HepG2 (cell line): ENCODE results near the gene JMJD8. TPM values are rescaled to one million over a fixed set of nuclear protein-coding genes. Genes with fewer than 3 reads are reported as not detected.

Experiments used
- ELF4 ChIP-seq: sonication (generic); formaldehyde crosslinking; IDR thresholded peaks from 2 replicates; pipeline ENCODE4 v1.5.0; 2020; ENCODE audit warnings: missing genetic modification reagents, mild to moderate bottlenecking, moderate library complexity, borderline replicate concordance
- ISX ChIP-seq: sonication (generic); formaldehyde crosslinking; conservative IDR thresholded peaks from 2 replicates; pipeline ENCODE4 v1.5.0; 2020; ENCODE audit warnings: missing genetic modification reagents
- JUND ChIP-seq: sonication (generic); formaldehyde crosslinking; IDR thresholded peaks from 2 replicates; pipeline ENCODE4 v1.8.0; 2022; ENCODE audit warnings: mild to moderate bottlenecking, missing genetic modification reagents
- MYC ChIP-seq: sonication (generic); formaldehyde crosslinking; IDR thresholded peaks from 2 replicates; pipeline ENCODE4 v1.9.0; 2021; ENCODE audit warnings: missing genetic modification reagents, borderline replicate concordance
- RFXANK ChIP-seq: IDR thresholded peaks from 2 replicates; pipeline ENCODE4 v1.6.1; 2016
- ZNF292 ChIP-seq: sonication (generic); formaldehyde crosslinking; IDR thresholded peaks from 2 replicates; pipeline ENCODE4 v1.8.1; 2022; ENCODE audit warnings: mild to moderate bottlenecking, low read depth, missing genetic modification reagents, borderline replicate concordance
- ZNF432 ChIP-seq: sonication (generic); formaldehyde crosslinking; IDR thresholded peaks from 2 replicates; pipeline ENCODE4 v1.5.0; 2020; ENCODE audit warnings: missing genetic modification reagents, mild to moderate bottlenecking, borderline replicate concordance
- ZNF546 ChIP-seq: sonication (generic); formaldehyde crosslinking; conservative IDR thresholded peaks from 2 replicates; pipeline ENCODE4 v1.8.1; 2023; ENCODE audit warnings: mild to moderate bottlenecking, missing genetic modification reagents
- ZNF605 ChIP-seq: sonication (generic); formaldehyde crosslinking; IDR thresholded peaks from 2 replicates; pipeline ENCODE4 v1.8.0; 2022; ENCODE audit warnings: mild to moderate bottlenecking, missing genetic modification reagents
- ZNF749 ChIP-seq: sonication (generic); formaldehyde crosslinking; IDR thresholded peaks from 2 replicates; pipeline ENCODE4 v1.8.0; 2022; ENCODE audit warnings: mild to moderate bottlenecking, missing genetic modification reagents, moderate library complexity, borderline replicate concordance
- ZSCAN21 ChIP-seq: sonication (generic); formaldehyde crosslinking; IDR thresholded peaks from 2 replicates; pipeline ENCODE4 v1.8.0; 2022; ENCODE audit warnings: mild to moderate bottlenecking, missing genetic modification reagents, moderate library complexity, borderline replicate concordance
- polyA plus RNA-seq, 8 experiments: library from polyadenylated mRNA; depleted of rRNA in 3 of 8; stranded (reverse) in 7 of 8; unstranded in 1 of 8; fragments of >200 nt; fragmentation: Illumina TruSeq in 4 of 8; extraction: Trizol in 4 of 8; gene quantifications; 2 replicates each; pipeline versions ENCODE4 v1.2.1 to v1.2.3, GENCODE V29; 2011 to 2016; ENCODE audit warnings: low read depth in 4 of 8, missing spikeins in 1 of 8, mixed read lengths in 1 of 8; ENCODE audit not compliant: insufficient read depth in 1 of 8
- total RNA-seq, 5 experiments: library from RNA; depleted of rRNA; stranded (reverse); fragments of >200 nt; fragmentation: Illumina TruSeq; extraction: Trizol; gene quantifications; 2 replicates each; pipeline ENCODE4 v1.2.3, GENCODE V29; 2016; ENCODE audit warnings: low read depth in 1 of 5
- TF ChIP-seq, protein P1 (sequence below): sonication (generic); formaldehyde crosslinking; IDR thresholded peaks from 2 replicates; pipeline ENCODE4 v1.5.1; 2020; ENCODE audit warnings: missing genetic modification reagents, mild to moderate bottlenecking, borderline replicate concordance
- TF ChIP-seq, protein P2 (sequence below): sonication (generic); formaldehyde crosslinking; IDR thresholded peaks from 2 replicates; pipeline ENCODE4 v1.8.0; 2022; ENCODE audit warnings: mild to moderate bottlenecking, missing genetic modification reagents, moderate library complexity
- TF ChIP-seq, protein P3 (sequence below): sonication (generic); formaldehyde crosslinking; IDR thresholded peaks from 2 replicates; pipeline ENCODE4; 2020; ENCODE audit warnings: missing genetic modification reagents, mild to moderate bottlenecking, borderline replicate concordance
- TF ChIP-seq, protein P4 (sequence below): IDR thresholded peaks from 2 replicates; pipeline ENCODE4 v1.6.1; 2012; ENCODE audit warnings: low read depth, low read length, improper control_type of control experiment
- TF ChIP-seq, protein P5 (sequence below): sonication (generic); formaldehyde crosslinking; IDR thresholded peaks from 2 replicates; pipeline ENCODE4 v1.8.1; 2023; ENCODE audit warnings: mild to moderate bottlenecking, missing genetic modification reagents, borderline replicate concordance
- TF ChIP-seq, protein P6 (sequence below): sonication (generic); formaldehyde crosslinking; conservative IDR thresholded peaks from 2 replicates; pipeline ENCODE4 v1.8.1; 2023; ENCODE audit warnings: missing genetic modification reagents
- TF ChIP-seq, protein P7 (sequence below): sonication (generic); formaldehyde crosslinking; IDR thresholded peaks from 2 replicates; pipeline ENCODE4 v1.4.0; 2020; ENCODE audit warnings: missing genetic modification reagents

JMJD8 gene
- total and polyA plus RNA-seq, 2 of the 13 experiments (the other 11 are each of a cell fraction or from before 2014, with no cell fraction given): 2.6 to 11.8 TPM

DNA sequence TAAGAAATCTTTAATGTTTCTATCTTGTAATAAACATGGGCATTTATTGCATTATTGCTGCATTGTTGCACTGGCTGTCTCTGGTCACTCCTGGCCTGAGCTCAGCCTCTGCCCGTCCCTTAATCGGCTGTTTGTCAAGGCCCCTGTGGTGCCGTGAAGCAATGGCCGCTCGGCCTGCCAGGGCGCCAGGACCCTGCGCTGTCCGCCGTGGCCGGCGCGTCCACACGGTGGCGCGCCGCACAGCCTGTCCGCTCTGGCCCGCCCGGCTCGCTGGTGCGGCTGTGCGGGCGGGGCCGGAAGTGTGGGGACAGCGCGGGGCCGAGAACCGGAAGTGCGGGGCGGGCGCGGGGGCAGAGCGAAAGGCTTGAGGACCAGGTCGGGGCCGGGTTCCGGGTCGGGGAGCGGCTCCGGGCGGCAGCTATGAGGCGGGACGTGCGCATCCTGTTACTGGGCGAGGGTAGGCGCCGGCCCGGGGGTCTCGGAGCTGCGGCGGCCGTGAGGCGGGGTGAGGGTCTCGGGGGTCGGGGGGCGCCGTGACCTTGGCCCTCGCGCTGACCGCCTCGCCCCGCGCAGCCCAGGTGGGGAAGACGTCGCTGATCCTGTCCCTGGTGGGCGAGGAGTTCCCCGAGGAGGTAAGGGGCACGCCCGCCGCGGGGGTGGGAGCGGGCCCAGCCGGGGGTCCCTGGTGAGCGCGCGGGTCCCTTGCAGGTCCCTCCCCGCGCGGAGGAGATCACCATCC lies 16.2 kb downstream of the JMJD8 start, which contains the start of gene RHOT2 (continued):
- no peak for TF ChIP-seq ZNF292 (CRISPR knock-in tag)
- TF ChIP-seq, protein P1, sequence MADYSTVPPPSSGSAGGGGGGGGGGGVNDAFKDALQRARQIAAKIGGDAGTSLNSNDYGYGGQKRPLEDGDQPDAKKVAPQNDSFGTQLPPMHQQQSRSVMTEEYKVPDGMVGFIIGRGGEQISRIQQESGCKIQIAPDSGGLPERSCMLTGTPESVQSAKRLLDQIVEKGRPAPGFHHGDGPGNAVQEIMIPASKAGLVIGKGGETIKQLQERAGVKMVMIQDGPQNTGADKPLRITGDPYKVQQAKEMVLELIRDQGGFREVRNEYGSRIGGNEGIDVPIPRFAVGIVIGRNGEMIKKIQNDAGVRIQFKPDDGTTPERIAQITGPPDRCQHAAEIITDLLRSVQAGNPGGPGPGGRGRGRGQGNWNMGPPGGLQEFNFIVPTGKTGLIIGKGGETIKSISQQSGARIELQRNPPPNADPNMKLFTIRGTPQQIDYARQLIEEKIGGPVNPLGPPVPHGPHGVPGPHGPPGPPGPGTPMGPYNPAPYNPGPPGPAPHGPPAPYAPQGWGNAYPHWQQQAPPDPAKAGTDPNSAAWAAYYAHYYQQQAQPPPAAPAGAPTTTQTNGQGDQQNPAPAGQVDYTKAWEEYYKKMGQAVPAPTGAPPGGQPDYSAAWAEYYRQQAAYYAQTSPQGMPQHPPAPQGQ: peak; percentile 98
- peak; percentile 87; the same call in 1 of the 2 replicates for TF ChIP-seq ZSCAN21 (CRISPR knock-in tag)
- TF ChIP-seq, protein P2, sequence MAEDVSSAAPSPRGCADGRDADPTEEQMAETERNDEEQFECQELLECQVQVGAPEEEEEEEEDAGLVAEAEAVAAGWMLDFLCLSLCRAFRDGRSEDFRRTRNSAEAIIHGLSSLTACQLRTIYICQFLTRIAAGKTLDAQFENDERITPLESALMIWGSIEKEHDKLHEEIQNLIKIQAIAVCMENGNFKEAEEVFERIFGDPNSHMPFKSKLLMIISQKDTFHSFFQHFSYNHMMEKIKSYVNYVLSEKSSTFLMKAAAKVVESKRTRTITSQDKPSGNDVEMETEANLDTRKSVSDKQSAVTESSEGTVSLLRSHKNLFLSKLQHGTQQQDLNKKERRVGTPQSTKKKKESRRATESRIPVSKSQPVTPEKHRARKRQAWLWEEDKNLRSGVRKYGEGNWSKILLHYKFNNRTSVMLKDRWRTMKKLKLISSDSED (CRISPR knock-in tag): no peak
- TF ChIP-seq, protein P3, sequence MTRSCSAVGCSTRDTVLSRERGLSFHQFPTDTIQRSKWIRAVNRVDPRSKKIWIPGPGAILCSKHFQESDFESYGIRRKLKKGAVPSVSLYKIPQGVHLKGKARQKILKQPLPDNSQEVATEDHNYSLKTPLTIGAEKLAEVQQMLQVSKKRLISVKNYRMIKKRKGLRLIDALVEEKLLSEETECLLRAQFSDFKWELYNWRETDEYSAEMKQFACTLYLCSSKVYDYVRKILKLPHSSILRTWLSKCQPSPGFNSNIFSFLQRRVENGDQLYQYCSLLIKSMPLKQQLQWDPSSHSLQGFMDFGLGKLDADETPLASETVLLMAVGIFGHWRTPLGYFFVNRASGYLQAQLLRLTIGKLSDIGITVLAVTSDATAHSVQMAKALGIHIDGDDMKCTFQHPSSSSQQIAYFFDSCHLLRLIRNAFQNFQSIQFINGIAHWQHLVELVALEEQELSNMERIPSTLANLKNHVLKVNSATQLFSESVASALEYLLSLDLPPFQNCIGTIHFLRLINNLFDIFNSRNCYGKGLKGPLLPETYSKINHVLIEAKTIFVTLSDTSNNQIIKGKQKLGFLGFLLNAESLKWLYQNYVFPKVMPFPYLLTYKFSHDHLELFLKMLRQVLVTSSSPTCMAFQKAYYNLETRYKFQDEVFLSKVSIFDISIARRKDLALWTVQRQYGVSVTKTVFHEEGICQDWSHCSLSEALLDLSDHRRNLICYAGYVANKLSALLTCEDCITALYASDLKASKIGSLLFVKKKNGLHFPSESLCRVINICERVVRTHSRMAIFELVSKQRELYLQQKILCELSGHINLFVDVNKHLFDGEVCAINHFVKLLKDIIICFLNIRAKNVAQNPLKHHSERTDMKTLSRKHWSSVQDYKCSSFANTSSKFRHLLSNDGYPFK (CRISPR knock-in tag): no peak
- TF ChIP-seq ELF4 (CRISPR knock-in tag): no peak
- TF ChIP-seq MYC (CRISPR knock-in tag): peak; percentile 78; the same call in 1 of the 2 replicates
- TF ChIP-seq ZNF546 (CRISPR knock-in tag): no peak
- TF ChIP-seq ISX (CRISPR knock-in tag): no peak; the same call in none of the 2 replicates
- TF ChIP-seq, protein P4, sequence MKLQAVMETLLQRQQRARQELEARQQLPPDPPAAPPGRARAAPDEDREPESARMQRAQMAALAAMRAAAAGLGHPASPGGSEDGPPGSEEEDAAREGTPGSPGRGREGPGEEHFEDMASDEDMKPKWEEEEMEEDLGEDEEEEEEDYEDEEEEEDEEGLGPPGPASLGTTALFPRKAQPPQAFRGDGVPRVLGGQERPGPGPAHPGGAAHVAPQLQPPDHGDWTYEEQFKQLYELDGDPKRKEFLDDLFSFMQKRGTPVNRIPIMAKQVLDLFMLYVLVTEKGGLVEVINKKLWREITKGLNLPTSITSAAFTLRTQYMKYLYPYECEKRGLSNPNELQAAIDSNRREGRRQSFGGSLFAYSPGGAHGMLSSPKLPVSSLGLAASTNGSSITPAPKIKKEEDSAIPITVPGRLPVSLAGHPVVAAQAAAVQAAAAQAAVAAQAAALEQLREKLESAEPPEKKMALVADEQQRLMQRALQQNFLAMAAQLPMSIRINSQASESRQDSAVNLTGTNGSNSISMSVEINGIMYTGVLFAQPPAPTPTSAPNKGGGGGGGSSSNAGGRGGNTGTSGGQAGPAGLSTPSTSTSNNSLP: no peak
- TF ChIP-seq, protein P5, sequence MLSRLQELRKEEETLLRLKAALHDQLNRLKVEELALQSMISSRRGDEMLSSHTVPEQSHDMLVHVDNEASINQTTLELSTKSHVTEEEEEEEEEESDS (CRISPR knock-in tag): no peak
- no peak for TF ChIP-seq ZNF605 (CRISPR knock-in tag)
- TF ChIP-seq, protein P6, sequence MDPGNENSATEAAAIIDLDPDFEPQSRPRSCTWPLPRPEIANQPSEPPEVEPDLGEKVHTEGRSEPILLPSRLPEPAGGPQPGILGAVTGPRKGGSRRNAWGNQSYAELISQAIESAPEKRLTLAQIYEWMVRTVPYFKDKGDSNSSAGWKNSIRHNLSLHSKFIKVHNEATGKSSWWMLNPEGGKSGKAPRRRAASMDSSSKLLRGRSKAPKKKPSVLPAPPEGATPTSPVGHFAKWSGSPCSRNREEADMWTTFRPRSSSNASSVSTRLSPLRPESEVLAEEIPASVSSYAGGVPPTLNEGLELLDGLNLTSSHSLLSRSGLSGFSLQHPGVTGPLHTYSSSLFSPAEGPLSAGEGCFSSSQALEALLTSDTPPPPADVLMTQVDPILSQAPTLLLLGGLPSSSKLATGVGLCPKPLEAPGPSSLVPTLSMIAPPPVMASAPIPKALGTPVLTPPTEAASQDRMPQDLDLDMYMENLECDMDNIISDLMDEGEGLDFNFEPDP (CRISPR knock-in tag): no peak
- TF ChIP-seq JUND (CRISPR knock-in tag): 0 out of 2 replicates have a peak, but pooled peaks have one; percentile 54
- no peak for TF ChIP-seq ZNF432 (CRISPR knock-in tag)
- TF ChIP-seq RFXANK (CRISPR knock-in tag): 0 out of 2 replicates have a peak, but pooled peaks have one; percentile 46
- TF ChIP-seq, protein P7, sequence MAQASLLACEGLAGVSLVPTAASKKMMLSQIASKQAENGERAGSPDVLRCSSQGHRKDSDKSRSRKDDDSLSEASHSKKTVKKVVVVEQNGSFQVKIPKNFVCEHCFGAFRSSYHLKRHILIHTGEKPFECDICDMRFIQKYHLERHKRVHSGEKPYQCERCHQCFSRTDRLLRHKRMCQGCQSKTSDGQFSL: peak; percentile 59; the same call in 1 of the 2 replicates
- TF ChIP-seq ZNF749: no peak
